ENCODE measurements around the gene PKN1. TPM values are rescaled to one million over a fixed set of nuclear protein-coding genes. Genes with fewer than 3 reads are reported as not detected.

The PKN1 gene
- total RNA-seq, 4 donors from 2014 or later = 73.9 to 150 (median 118) TPM

DNA sequence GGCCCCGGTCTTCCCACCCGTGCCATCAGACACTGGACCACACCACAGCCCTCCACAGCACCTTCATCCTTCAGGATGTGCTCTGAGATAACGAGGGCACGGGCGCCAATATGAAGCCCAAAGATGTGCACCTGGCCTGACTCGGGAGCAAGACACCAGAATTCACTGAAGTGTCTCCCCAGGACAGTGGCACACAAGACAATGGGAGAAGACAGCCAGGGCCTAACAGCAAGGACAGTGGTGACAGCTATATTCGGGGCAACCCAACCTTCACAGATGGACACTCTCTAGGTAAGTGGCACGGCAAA lies 21.2 kb upstream of the PKN1 start:
- Histone ChIP-seq H3K4me1 (peaks cover 0 to 51% (median 17%) of the 10 kb centered on the region in 4 donors), H3K4me3 (no peak overlapping the region), H3K9me3 (no peaks in the 10 kb centered on the region), H3K27me3 (no peaks in the 10 kb centered on the region), H3K27ac (no peak overlapping the region), H3K36me3 (peaks cover 9 to 67% (median 48%) of the 10 kb centered on the region in 3 donors)
- TF ChIP-seq, protein P1, sequence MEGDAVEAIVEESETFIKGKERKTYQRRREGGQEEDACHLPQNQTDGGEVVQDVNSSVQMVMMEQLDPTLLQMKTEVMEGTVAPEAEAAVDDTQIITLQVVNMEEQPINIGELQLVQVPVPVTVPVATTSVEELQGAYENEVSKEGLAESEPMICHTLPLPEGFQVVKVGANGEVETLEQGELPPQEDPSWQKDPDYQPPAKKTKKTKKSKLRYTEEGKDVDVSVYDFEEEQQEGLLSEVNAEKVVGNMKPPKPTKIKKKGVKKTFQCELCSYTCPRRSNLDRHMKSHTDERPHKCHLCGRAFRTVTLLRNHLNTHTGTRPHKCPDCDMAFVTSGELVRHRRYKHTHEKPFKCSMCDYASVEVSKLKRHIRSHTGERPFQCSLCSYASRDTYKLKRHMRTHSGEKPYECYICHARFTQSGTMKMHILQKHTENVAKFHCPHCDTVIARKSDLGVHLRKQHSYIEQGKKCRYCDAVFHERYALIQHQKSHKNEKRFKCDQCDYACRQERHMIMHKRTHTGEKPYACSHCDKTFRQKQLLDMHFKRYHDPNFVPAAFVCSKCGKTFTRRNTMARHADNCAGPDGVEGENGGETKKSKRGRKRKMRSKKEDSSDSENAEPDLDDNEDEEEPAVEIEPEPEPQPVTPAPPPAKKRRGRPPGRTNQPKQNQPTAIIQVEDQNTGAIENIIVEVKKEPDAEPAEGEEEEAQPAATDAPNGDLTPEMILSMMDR (IDR thresholded peaks at IDR 0.05) = no peak
- TF ChIP-seq EP300 (IDR thresholded peaks at IDR 0.05) (no peak), POLR2A (IDR thresholded peaks at IDR 0.05) (no peak)
- WGBS, 2 donors = 91 to 95% methylated on average over 8 of the region's 8 CpGs
- no peak for DNase-seq (ENCODE audit: low spot score in 2 of 2)

DNA sequence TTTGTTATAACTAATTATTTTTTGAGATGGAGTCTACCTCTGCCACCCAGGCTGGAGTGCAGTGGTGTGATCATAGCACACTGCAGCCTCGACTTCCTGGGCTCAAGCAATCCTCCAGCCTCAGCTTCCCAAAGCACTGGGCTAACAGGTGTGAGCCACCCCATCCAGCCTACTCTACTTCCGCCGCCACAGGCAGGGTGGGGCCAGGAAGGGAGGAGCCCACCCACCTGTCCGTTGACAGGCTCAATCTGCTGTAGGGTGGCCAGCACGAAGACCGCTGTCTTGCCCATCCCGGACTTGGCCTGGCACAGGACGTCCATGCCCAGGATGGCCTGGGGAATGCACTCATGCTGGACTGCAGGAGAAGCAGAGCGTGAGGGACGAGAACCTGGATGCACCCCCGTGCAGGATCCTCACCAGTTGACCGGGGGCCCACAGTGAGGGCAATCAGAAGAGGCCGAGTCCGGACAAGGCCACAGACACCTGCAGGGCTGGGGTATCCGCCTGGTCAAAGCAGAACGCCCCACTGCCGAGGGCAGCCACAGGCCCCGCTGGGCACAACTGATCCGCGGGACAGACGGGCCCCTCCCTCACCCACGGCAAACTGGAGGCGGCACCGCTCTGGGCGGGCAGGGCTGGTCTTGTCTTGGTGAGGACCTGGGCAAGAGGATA lies 20.6 kb upstream of the PKN1 start:
- Histone ChIP-seq H3K4me3 (no peak overlapping the region), H3K9me3 (no peaks in the 10 kb centered on the region), H3K27me3 (no peaks in the 10 kb centered on the region), H3K4me1 (peaks cover 0 to 55% (median 22%) of the 10 kb centered on the region in 4 donors), H3K27ac (no peak overlapping the region), H3K36me3 (peaks cover 9 to 62% (median 48%) of the 10 kb centered on the region in 3 donors)
- TF ChIP-seq, protein P1 (IDR thresholded peaks at IDR 0.05) = no peak
- TF ChIP-seq EP300 (IDR thresholded peaks at IDR 0.05) (no peak), POLR2A (IDR thresholded peaks at IDR 0.05) (no peak)
- WGBS, 2 donors = 82 to 84% methylated on average over 12 to 25 of the region's 25 CpGs
- no peak for DNase-seq (ENCODE audit: low spot score in 2 of 2)

DNA sequence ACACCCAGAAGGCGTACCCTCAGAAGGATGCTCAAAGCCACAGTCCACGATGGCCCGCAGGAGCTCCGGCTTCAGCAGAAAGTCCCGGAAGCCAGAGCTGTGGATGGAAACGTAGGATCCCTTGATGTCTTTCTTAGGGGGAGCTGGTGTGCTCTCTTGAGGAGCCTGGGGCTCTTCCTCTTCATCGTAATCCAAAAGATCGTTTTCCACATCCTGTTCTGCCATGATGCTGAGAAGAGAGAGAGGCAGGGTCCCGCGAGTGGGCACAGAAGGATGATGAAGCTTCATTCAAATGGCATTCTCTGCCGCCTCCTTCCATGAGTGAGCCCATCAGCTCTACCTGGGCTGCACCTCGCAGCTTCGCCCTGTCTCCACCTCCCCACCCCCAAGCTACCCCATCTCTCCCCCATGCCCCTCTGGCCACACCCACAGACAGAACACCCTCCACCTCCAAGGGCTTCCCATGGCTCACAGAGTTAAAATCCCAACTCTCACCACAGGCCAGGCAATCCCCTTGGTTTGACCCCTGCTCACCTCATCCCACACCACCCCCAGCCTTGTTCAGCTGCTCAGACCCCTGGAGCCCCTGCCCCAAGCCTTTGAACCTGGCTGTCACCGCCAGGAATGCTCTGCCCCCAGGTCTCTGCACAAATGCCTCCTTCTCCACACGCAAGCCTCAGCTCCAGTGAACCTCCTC lies 20.0 kb upstream of the PKN1 start:
- peaks cover 9 to 55% (median 44%) of the 10 kb centered on the region in 3 donors for H3K36me3 ChIP-seq
- WGBS, 2 donors = 66 to 67% methylated on average over 15 of the region's 15 CpGs
- no peak for TF ChIP-seq EP300 (IDR thresholded peaks at IDR 0.05)
- TF ChIP-seq, protein P1 (IDR thresholded peaks at IDR 0.05) = no peak
- TF ChIP-seq POLR2A (IDR thresholded peaks at IDR 0.05) = no peak

DNA sequence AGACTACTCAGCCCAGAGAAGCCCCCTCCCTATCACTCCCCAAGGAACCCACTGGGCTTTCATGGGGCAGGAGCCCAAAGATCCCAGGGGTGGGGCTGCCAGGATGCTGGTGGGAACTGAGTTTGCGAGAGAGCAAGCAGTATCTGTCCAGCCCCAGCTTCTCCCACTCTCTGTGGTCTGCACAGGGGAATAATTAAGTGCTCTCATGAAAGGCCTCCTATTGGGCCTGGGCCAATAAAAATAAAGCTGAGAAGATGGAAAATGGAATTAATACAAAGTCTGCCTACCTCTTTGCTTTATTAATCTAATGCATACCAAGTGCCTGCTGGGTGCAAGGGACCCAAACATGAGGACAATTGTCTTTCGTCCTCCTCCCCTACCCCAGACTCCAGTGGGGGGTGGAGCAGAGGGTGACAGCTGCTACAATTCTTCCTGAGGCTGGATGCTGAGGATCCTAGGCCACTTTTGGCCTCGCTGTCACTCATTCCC lies 19.4 kb upstream of the PKN1 start:
- no peak overlapping the region for H3K27ac ChIP-seq
- peaks cover 4 to 49% (median 38%) of the 10 kb centered on the region in 3 donors for H3K36me3 ChIP-seq
- H3K4me3 ChIP-seq = no peak overlapping the region
- WGBS, 2 donors = 18 to 41% methylated on average over 3 of the region's 3 CpGs
- TF ChIP-seq, protein P1 (IDR thresholded peaks at IDR 0.05) = no peak
- TF ChIP-seq EP300 (IDR thresholded peaks at IDR 0.05) = no peak
- no peak for TF ChIP-seq POLR2A (IDR thresholded peaks at IDR 0.05)
- H3K4me1 ChIP-seq = peaks cover 0 to 66% (median 28%) of the 10 kb centered on the region in 4 donors
- no peaks in the 10 kb centered on the region for H3K9me3 ChIP-seq
- H3K27me3 ChIP-seq = no peaks in the 10 kb centered on the region
- no peak for DNase-seq (ENCODE audit: low spot score in 2 of 2)

More for the DNA sequence above, 20.0 kb upstream of the PKN1 start:
- no peaks in the 10 kb centered on the region for H3K9me3 ChIP-seq
- no peak overlapping the region for H3K27ac ChIP-seq
- H3K4me1 ChIP-seq = peaks cover 0 to 61% (median 26%) of the 10 kb centered on the region in 4 donors
- DNase-seq (ENCODE audit: low spot score in 2 of 2) = no peak
- no peak overlapping the region for H3K4me3 ChIP-seq
- no peaks in the 10 kb centered on the region for H3K27me3 ChIP-seq

Data from tibial nerve (tissue), 4 donors.